ENCODE measurements around the gene HMCN2. TPM values are rescaled to one million over a fixed set of nuclear protein-coding genes. Genes with fewer than 3 reads are reported as not detected.

The HMCN2 gene
- total RNA-seq, 6 experiments from 2014 or later, result 0.31 to 2.0 (median 1.1) TPM

GRCh38 chr9:130373679-130374325, 108.2 kb downstream of the HMCN2 start:
- Histone ChIP-seq H3K36me3 (no peaks in the 10 kb centered on the region), H3K27ac (no peak overlapping the region), H3K4me1 (no peaks in the 10 kb centered on the region), H3K27me3 (no peaks in the 10 kb centered on the region), H3K9me3 (no peaks in the 10 kb centered on the region), H3K4me3 (no peak overlapping the region)
- TF ChIP-seq POLR2A (IDR thresholded peaks at IDR 0.05), result no peak
- TF ChIP-seq CTCF (IDR thresholded peaks at IDR 0.05), result no peak
- no peak for ATAC-seq
- WGBS (ENCODE audit: insufficient coverage, low coverage, low lambda C conversion rate, missing lambda C conversion rate), result 69% methylated on average over 2 of the region's 2 CpGs
- intact Hi-C loops (cut with DNase I), result no loop called here
- DNase-seq, result no peak

GRCh38 chr9:130377612-130378011, 112.1 kb downstream of the HMCN2 start:
- 77% methylated on average over 4 of the region's 17 CpGs for WGBS (ENCODE audit: insufficient coverage, low coverage, low lambda C conversion rate, missing lambda C conversion rate)
- ATAC-seq, result no peak

GRCh38 chr9:130378875-130379648, 113.5 kb downstream of the HMCN2 start:
- WGBS (ENCODE audit: insufficient coverage, low coverage, low lambda C conversion rate, missing lambda C conversion rate), result 96% methylated on average over 7 of the region's 20 CpGs
- intact Hi-C loops (cut with DNase I), result no loop called here
- Histone ChIP-seq H3K36me3 (no peaks in the 10 kb centered on the region), H3K27me3 (no peaks in the 10 kb centered on the region), H3K27ac (no peak overlapping the region), H3K9me3 (no peaks in the 10 kb centered on the region), H3K4me1 (no peaks in the 10 kb centered on the region), H3K4me3 (no peak overlapping the region)
- ATAC-seq (no peak), DNase-seq (no peak)
- no peak for TF ChIP-seq POLR2A (IDR thresholded peaks at IDR 0.05)
- TF ChIP-seq CTCF (IDR thresholded peaks at IDR 0.05), result no peak

More at GRCh38 chr9:130377612-130378011, 112.1 kb downstream of the HMCN2 start:
- Histone ChIP-seq H3K4me1 (no peaks in the 10 kb centered on the region), H3K4me3 (no peak overlapping the region), H3K27me3 (no peaks in the 10 kb centered on the region), H3K9me3 (no peaks in the 10 kb centered on the region), H3K36me3 (no peaks in the 10 kb centered on the region), H3K27ac (no peak overlapping the region)
- DNase-seq, result no peak
- TF ChIP-seq CTCF (IDR thresholded peaks at IDR 0.05), result no peak
- no peak for TF ChIP-seq POLR2A (IDR thresholded peaks at IDR 0.05)
- intact Hi-C loops (cut with DNase I), result no loop called here

- ATAC-seq (no peak), DNase-seq (no peak)
- no peaks in the 10 kb centered on the region for H3K36me3 ChIP-seq
- H3K27me3 ChIP-seq, result no peaks in the 10 kb centered on the region
- no peak overlapping the region for H3K27ac ChIP-seq
- no peak overlapping the region for H3K4me3 ChIP-seq
- 34% methylated on average over 5 of the region's 5 CpGs for WGBS (ENCODE audit: insufficient coverage, low coverage, low lambda C conversion rate, missing lambda C conversion rate)
- TF ChIP-seq CTCF (IDR thresholded peaks at IDR 0.05) (no peak), POLR2A (IDR thresholded peaks at IDR 0.05) (no peak)
- intact Hi-C loops (cut with DNase I), result no loop called here
- H3K4me1 ChIP-seq, result no peaks in the 10 kb centered on the region
- H3K9me3 ChIP-seq, result no peaks in the 10 kb centered on the region
Measured at GRCh38 chr9:130379649-130379970, 114.0 kb downstream of the HMCN2 start.

All from right lobe of liver (tissue), 6 donors.